ENCODE results near the gene COLQ.

The COLQ gene

GRCh38 chr3:15496341-15496664 lies 25.2 kb downstream of the COLQ start:
- no peak overlapping the region for H3K4me3 ChIP-seq (ENCODE audit: low read depth, low read length)
- in situ Hi-C loops (cut with HindIII; ENCODE audit: low sequenced_read_pairs) = no loop called here
- no peak for TF ChIP-seq CTCF (IDR thresholded peaks at IDR 0.05; ENCODE audit: low read depth, low read length)
- no peak for DNase-seq (ENCODE audit: low read depth, low spot score)

- in situ Hi-C loops (cut with HindIII; ENCODE audit: low sequenced_read_pairs) = no loop called here
- H3K4me3 ChIP-seq (ENCODE audit: low read depth, low read length) = no peak overlapping the region
- DNase-seq (ENCODE audit: low read depth, low spot score) = no peak
- TF ChIP-seq CTCF (IDR thresholded peaks at IDR 0.05; ENCODE audit: low read depth, low read length) = no peak
Measured at GRCh38 chr3:15495461-15496340, 25.8 kb downstream of the COLQ start.

GRCh38 chr3:15493436-15493835 lies 28.1 kb downstream of the COLQ start:
- in situ Hi-C loops (cut with HindIII; ENCODE audit: low sequenced_read_pairs) = no loop called here
- TF ChIP-seq CTCF (IDR thresholded peaks at IDR 0.05; ENCODE audit: low read depth, low read length) = no peak
- no peak for DNase-seq (ENCODE audit: low read depth, low spot score)
- H3K4me3 ChIP-seq (ENCODE audit: low read depth, low read length) = no peak overlapping the region

- no peak for DNase-seq (ENCODE audit: low read depth, low spot score)
- no peak for TF ChIP-seq CTCF (IDR thresholded peaks at IDR 0.05; ENCODE audit: low read depth, low read length)
- in situ Hi-C loops (cut with HindIII; ENCODE audit: low sequenced_read_pairs) = no loop called here
- H3K4me3 ChIP-seq (ENCODE audit: low read depth, low read length) = no peak overlapping the region
Measured at GRCh38 chr3:15492847-15493360, 28.6 kb downstream of the COLQ start.

GRCh38 chr3:15491143-15491542 lies 30.4 kb downstream of the COLQ start:
- no peak overlapping the region for H3K4me3 ChIP-seq (ENCODE audit: low read depth, low read length)
- in situ Hi-C loops (cut with HindIII; ENCODE audit: low sequenced_read_pairs) = no loop called here
- no peak for TF ChIP-seq CTCF (IDR thresholded peaks at IDR 0.05; ENCODE audit: low read depth, low read length)
- DNase-seq (ENCODE audit: low read depth, low spot score) = no peak

GRCh38 chr3:15490158-15490557 lies 31.3 kb downstream of the COLQ start:
- no peak for DNase-seq (ENCODE audit: low read depth, low spot score)
- no peak overlapping the region for H3K4me3 ChIP-seq (ENCODE audit: low read depth, low read length)
- no peak for TF ChIP-seq CTCF (IDR thresholded peaks at IDR 0.05; ENCODE audit: low read depth, low read length)
- in situ Hi-C loops (cut with HindIII; ENCODE audit: low sequenced_read_pairs) = no loop called here
